GM19193 (cell line): ENCODE measurements around the gene EDN1.

Experiments used
- POLR2A ChIP-seq: IDR thresholded peaks from 4 replicates; pipeline ENCODE4 v1.6.1; 2011; ENCODE audit not compliant: insufficient read depth, insufficient read length; ENCODE audit errors: extremely low read depth

Gene EDN1

GRCh38 chr6:12289933-12290820 lies at the start of gene EDN1:
Gene EDN1, plus strand, starts transcription at chr6:12290361. Its CDS starts 269 bp downstream, at chr6:12290630.
- TF ChIP-seq POLR2A, result peak; percentile 66

GRCh38 chr6:12241493-12242175 lies 48.5 kb upstream of the EDN1 start:
- no peak for TF ChIP-seq POLR2A

- no peak for TF ChIP-seq POLR2A
Observed at GRCh38 chr6:12243169-12243568, 47.0 kb upstream of the EDN1 start.

GRCh38 chr6:12245360-12245759 lies 44.8 kb upstream of the EDN1 start:
- no peak for TF ChIP-seq POLR2A

GRCh38 chr6:12245763-12246718 lies 44.1 kb upstream of the EDN1 start:
- TF ChIP-seq POLR2A, result no peak

DNA sequence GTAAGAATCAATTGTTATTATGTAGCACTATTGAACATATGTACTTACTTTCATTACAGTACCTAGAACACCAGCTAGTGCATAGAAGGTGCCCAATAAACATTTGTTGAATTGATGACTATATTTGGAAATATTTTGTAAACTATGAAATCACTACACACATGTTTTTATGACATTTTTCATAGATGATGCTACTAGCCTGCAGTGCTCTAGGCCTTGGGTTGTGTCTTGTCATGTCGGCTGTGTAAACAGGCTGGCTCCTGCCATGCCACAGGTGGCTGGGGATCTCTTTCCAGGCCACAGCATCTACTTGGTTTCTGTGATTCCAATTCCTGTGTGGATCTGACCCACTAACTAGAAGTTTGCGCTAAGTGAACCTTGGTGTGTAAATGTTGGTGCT lies 43.3 kb upstream of the EDN1 start:
- no peak for TF ChIP-seq POLR2A

DNA sequence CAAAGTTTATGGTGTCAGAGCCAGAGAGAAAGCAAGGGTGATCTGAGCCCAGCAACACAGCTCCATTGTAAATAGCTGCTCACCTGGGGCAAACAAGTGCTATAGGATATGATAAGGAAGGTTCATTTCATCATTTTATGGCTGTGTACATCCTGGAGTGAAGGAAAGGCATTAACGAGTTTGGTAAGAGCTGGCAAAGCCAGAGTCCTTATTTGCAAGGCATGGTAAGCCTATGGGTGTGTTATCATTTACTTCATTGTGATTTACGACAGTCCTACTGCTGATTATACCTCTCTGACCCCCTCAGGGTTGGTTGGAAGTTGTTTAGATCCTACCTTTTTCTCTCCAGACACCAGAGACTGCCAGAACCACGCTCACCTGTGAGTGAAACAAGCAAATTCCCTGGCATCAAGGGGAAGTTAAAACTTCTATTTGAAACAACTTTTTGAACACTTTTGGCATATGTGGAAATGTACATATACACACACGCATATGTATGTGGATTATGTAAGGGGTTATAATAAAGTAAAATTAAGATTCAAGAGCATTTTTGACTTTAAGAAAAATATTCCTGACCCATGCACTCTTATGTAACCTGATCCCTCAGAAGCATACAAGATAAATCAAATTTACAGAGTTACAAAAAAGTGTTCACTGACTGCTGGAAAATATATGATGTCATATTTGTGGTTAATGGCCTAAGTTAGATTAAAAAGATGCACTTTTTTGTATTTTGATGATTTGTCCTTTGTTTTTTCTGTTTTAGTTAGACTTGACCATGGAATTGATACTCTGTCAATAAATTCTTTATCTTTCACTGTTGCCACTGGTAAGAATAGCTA lies 40.4 kb upstream of the EDN1 start:
- no peak for TF ChIP-seq POLR2A

GRCh38 chr6:12250383-12250770 lies 39.8 kb upstream of the EDN1 start:
- no peak for TF ChIP-seq POLR2A

DNA sequence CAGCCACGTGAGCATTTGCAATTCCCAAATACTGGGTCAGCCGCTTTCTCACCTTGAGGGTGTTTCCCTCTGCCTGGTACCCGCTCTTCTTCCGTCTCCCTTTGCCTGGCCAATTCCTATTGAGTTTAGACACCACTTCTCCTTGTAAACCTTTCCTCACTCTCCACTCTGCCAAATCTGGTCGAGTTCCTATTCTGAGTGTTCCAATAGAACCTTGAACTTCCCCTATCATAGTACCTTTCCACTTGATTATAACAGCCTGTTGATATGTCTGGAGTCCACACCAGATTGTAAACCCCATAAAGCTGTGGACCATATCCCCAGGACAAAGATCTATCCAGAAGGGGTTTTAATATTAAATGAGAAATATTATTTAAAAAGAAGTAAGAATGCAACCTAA lies 36.0 kb upstream of the EDN1 start:
- TF ChIP-seq POLR2A, result no peak

DNA sequence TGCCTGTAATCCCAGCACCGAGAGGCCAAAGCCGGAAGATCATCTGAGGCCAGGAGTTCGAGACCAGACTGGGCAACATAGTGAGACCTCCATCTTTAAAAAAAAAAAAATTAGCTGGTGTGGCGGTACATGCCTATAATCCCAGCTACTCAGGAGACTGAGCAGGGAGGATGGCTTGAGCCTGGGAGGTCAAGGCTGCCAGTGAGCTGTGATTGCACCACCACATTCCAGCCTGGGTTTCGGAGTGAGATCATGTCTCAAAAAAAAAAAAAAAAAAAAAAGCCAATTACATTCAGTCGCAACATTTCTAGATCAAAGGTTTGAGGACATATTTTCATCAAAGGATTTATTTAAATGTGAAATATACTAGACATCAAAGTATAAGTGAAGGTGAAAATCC lies 32.0 kb upstream of the EDN1 start:
- TF ChIP-seq POLR2A, result no peak

DNA sequence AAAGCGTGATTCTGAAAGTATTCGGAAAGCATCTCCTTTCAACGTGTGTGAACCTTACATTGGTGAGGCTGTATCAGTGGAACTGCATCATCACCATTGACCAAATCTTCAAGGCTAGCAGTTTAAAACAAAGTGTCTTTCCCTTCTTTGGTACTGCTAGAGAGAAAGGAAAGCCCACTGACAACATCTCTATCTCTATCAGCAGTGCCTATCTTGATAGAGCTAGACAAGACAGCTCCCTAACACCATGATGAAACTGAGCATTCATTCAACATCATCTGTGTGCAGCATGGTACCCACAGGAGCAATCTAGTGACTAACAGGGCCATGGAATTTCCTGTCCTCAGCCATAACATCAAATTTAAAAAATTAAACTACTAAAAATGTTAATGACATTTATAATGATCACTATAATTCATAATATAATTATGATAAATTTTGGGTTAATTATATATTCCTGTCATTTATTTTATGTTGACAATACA lies 31.5 kb upstream of the EDN1 start:
- no peak for TF ChIP-seq POLR2A

DNA sequence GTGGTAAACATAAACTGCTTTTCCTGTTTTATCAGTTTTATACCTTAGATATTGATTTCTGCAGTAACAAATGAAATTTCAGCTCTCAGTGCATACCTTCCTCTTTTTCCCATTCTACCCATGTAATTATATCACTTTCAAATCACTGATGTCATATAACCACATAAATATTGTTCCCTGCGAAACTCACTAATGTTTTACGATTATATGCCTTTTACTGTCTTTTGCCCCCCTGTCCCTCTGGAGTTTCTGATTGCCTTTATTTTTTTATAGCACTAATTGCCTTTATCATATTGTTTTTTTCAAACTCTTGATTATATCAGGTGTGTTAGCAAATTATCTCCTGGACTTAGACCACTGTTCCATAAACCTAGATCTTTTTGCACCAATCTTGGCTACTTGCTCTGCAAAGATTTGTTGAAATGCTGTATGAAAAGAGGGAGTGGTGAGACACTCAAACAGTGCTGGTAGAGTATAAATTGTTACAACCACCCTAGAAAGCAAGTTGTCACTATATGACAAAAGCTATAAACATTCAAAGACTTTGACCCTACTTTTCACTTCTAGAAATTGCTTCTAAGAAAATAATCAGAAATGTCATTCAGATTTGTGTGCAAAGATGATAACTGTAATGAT lies 29.6 kb upstream of the EDN1 start:
- TF ChIP-seq POLR2A, result no peak

DNA sequence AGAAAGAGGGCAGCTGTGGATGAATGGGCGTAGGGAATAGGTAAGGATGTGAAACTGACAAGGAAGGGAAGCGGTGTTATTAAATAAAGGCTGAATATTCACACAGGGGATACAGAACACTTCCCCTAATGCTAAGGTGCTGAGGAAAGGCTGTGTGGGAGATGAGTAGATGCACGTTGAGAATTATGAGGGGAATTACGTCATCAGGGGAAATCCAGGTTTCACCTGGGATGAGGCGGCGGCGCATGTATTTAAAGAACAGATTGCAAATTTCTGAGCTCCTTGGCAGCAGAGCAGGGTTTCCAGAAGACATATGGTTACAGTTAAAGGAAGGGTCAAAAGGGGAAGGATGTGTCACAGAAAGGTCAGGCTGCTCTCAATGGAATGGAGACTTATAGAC lies 28.7 kb upstream of the EDN1 start:
- TF ChIP-seq POLR2A, result no peak
